Stimulated activated CD4-positive, alpha-beta T cell treated with anti-CD3 and anti-CD28 coated beads, Interleukin-12 subunit alpha, Interleukin-12 subunit beta, amount 100 ng/mL, for 24 hours (primary cell): ENCODE measurements around the gene TRAF5.
A peak's percentile ranks its signal among the peaks of the same experiment; 100 is the strongest.
"Not testable (repeated sequence)": the region's sequence is repeated elsewhere in the genome, so short reads cannot be mapped to it uniquely, and the experiment has no call there.

Experiments
- DNase-seq, 2 experiments: peaks; one replicate each; pipeline ENCODE4 v3.0.0-alpha.2; 2020; ENCODE audit warnings: low read depth in 2 of 2

TRAF5 gene

GRCh38 chr1:211345719-211346118 is 19.1 kb downstream of the TRAF5 start:
- no peak for DNase-seq

GRCh38 chr1:211347077-211347844 is 20.6 kb downstream of the TRAF5 start:
- DNase-seq = no peak

GRCh38 chr1:211348547-211348946 is 21.9 kb downstream of the TRAF5 start:
- DNase-seq = no peak

GRCh38 chr1:211349741-211350140 is 23.1 kb downstream of the TRAF5 start:
- no peak for DNase-seq

- not testable (repeated sequence) for DNase-seq
These were observed 25.4 kb downstream of the TRAF5 start for GRCh38 chr1:211352055-211352454.

- DNase-seq = no peak
These were observed 25.8 kb downstream of the TRAF5 start for GRCh38 chr1:211352465-211352864.

- peak; percentile 31 to 54 for DNase-seq
These were observed 26.4 kb downstream of the TRAF5 start for GRCh38 chr1:211352985-211353515.

GRCh38 chr1:211353562-211354212 is 27.1 kb downstream of the TRAF5 start:
- DNase-seq = no peak

GRCh38 chr1:211355873-211356272 is 29.2 kb downstream of the TRAF5 start:
- DNase-seq = no peak

GRCh38 chr1:211356723-211357407 is 30.2 kb downstream of the TRAF5 start:
- no peak for DNase-seq

GRCh38 chr1:211358685-211359084 is 32.1 kb downstream of the TRAF5 start:
- DNase-seq = no peak

GRCh38 chr1:211359876-211360275 is 33.2 kb downstream of the TRAF5 start:
- no peak for DNase-seq

GRCh38 chr1:211361202-211361601 is 34.6 kb downstream of the TRAF5 start:
- no peak for DNase-seq

- no peak for DNase-seq
These were observed 43.0 kb downstream of the TRAF5 start for GRCh38 chr1:211369640-211370039.

GRCh38 chr1:211370669-211371068 is 44.0 kb downstream of the TRAF5 start:
- DNase-seq = no peak

GRCh38 chr1:211371406-211372105 is 44.9 kb downstream of the TRAF5 start:
- DNase-seq = no peak

- no peak for DNase-seq
These were observed 45.8 kb downstream of the TRAF5 start for GRCh38 chr1:211372463-211372862.

- no peak for DNase-seq
These were observed 48.6 kb downstream of the TRAF5 start for GRCh38 chr1:211375146-211375818.

GRCh38 chr1:211375949-211376348 is 49.3 kb downstream of the TRAF5 start:
- DNase-seq = no peak

GRCh38 chr1:211376807-211377470 is 50.3 kb downstream of the TRAF5 start:
- no peak for DNase-seq
